ENCODE data around the gene GGPS1.
"Not testable (repeated sequence)": the region's sequence is repeated elsewhere in the genome, so short reads cannot be mapped to it uniquely, and the experiment has no call there.

GGPS1 gene

DNA sequence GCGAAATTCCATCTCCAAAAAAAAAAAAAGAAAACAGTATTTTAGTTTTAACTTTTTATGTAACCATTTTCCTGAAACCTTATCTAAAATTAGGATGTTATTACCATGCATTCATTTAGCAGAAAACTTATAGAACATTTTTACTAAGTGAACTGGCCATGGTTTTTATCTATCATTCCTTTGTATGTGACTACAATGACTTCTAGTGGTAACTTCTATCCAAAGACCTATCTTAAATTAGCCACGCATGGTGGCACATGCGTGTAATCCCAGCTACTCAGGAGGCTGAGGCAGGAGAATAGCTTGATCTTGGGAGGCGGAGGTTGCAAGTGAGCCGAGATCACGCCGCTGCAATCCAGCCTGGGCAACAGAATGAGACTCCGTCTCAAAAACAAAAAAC lies 11.4 kb downstream of the GGPS1 start:
- DNase-seq (ENCODE audit: low read depth, low spot score) = no peak

DNA sequence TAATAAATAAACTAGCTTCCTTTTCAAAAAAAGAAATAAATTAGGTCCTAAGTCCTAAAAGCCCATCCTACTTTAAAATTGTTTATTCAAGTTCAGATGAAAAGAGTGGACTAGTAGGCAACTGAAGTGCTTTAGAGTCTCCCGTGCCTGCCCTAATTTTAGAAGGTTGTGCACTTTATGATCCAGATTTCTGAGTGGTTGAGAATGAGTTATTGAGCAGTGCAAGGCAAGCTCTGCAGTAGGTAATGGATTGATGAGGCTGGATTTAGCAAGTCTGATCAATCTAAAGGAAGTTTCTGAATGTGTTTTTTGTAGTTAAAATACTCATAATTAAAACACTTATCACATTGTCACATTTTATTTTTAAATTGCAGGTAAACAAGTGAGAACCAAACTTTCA lies 13.0 kb downstream of the GGPS1 start:
- DNase-seq (ENCODE audit: low read depth, low spot score) = no peak

DNA sequence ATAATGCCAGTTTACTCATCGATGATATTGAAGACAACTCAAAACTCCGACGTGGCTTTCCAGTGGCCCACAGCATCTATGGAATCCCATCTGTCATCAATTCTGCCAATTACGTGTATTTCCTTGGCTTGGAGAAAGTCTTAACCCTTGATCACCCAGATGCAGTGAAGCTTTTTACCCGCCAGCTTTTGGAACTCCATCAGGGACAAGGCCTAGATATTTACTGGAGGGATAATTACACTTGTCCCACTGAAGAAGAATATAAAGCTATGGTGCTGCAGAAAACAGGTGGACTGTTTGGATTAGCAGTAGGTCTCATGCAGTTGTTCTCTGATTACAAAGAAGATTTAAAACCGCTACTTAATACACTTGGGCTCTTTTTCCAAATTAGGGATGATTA lies 13.7 kb downstream of the GGPS1 start:
- no peak for DNase-seq (ENCODE audit: low read depth, low spot score)

DNA sequence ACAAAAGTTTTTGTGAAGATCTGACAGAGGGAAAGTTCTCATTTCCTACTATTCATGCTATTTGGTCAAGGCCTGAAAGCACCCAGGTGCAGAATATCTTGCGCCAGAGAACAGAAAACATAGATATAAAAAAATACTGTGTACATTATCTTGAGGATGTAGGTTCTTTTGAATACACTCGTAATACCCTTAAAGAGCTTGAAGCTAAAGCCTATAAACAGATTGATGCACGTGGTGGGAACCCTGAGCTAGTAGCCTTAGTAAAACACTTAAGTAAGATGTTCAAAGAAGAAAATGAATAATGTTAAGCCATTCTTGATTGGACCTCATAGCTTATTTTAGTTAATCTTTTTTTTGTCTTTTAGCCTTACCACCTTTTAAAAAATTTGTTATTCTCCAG lies 14.1 kb downstream of the GGPS1 start:
- DNase-seq (ENCODE audit: low read depth, low spot score) = no peak

DNA sequence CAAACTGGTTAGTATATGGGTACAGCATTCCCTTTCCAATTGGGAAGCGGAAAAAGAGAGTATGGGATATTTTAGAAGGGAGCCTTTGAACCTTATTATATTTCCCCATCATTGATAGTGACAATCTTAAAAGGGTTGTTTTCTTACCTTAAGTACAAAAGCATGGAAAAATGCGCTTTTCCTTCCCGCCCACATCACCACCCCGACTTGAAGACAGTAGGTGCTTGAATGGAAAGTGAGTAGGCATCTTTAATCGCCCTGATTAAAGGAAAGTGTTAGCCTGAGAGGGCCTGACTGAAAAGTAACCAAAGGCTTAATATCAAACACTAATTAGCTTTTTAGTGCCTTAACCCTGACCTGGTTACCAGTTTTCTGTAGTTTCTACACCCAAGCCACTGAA lies 15.4 kb downstream of the GGPS1 start:
- DNase-seq (ENCODE audit: low read depth, low spot score) = no peak

DNA sequence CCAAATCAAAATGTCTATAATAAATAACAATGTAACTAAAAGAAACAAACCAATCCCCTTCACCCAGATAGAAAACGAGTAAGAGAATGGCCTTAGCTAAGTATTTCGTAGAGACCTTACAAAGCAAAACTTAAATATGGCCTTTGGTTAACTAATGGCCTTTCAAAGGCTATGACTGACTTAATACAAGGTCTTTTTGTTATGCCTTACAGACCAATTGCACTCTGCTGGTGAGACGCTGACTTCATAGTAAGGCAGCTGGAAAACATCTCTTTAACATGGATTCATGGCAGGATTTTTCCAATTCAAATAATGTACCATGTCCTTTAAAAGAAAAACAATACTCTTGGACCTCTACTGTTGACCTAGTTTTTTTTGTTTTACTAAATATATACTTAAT lies 23.1 kb downstream of the GGPS1 start:
- no peak for DNase-seq (ENCODE audit: low read depth, low spot score)

DNA sequence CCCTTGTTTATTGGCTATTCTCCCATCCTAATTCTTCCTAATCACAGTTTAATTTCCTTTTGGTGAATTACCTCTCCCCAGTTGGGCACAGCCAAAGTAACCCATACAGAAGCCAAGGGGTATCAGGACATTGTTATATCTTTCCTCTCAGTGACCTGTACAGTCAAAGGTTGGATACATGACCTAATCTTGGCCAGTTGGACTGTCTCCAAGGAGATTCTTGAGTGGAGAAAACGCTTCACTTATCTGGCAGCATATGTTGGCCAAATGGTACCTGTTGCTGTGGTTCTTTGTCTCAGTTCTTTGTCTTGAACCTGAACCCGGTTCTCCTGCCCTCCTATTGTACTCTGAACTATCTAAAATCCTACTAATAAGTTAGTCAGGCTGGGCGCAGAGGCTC lies 23.5 kb downstream of the GGPS1 start:
- DNase-seq (ENCODE audit: low read depth, low spot score) = no peak

DNA sequence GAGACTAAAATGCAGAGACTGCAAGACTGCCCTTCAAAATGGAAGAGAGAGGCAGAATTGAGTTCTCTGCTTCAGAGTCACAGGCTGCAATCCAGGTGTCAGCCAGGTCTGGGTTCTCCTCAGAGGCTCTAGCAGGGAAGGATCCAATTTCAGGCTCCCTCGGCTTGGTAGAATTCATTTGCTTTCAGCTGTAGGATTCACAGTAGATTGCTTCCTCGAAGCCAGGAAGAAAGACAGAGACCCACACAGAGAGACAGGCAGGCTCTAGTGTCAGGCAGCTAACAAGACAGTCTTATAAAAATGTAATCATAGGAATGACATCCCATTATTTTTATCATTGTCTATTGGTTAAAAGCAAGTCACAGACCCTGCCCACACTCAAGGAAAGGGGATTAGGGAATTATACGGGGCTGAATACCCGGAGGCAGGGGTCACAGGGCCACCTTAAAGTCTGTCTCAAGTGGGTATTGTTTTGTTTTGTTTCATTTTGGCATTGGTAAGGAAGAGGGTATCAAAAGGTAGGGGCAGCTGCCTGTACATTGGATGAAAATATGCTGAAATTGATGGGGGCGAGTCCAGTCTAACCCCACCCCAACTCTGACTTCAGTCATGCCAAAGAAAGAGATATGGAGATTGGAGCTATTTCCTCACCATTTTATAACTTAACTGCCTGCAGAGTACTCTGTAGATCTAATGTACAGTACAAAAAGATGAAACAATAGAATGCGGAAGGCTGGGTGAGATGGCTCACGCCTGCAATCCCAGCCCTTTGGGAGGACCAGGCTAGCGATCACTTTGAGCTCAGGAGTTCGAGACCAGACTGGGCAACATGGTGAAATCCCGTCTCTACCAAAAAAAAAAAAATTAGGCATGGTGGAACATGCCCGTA lies 29.4 kb downstream of the GGPS1 start:
- no peak for DNase-seq (ENCODE audit: low read depth, low spot score)

DNA sequence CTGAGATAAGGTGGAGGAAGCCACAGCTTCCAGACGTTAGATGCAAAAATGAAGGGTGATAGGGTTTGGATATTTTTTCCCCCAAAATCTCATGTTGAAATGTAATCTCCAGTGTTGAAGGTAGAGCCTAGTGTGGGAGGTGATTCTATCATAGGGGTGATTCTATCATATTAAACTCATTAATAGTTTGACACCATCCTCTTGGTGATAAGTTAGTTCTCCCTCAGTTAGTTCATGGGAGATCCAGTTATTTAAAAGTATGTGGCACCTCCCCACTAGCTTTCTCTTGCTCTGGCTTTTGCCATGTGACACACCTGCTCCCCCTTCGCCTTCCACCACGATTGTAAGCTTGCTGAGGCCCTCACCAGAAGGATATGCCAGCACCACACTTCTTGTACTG lies 30.5 kb downstream of the GGPS1 start:
- no peak for DNase-seq (ENCODE audit: low read depth, low spot score)

DNA sequence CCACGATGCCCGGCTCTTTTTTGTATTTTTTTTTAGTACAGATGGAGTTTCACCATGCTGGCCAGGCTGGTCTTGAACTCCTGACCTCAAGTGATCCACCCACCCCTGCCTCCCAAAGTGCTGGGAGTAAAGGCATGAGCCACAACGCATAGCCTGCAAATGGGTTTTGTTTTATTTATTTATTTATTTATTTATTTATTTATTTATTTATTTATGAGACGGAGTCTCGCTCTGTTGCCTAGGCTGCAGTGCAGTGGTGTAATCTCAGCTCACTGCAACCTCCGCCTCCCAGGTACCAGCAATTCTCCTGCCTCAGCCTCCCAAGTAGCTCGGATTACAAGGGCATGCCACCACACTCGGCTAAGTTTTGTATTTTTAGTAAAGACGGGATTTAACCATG lies 35.8 kb downstream of the GGPS1 start:
- DNase-seq (ENCODE audit: low read depth, low spot score) = not testable (repeated sequence)

DNA sequence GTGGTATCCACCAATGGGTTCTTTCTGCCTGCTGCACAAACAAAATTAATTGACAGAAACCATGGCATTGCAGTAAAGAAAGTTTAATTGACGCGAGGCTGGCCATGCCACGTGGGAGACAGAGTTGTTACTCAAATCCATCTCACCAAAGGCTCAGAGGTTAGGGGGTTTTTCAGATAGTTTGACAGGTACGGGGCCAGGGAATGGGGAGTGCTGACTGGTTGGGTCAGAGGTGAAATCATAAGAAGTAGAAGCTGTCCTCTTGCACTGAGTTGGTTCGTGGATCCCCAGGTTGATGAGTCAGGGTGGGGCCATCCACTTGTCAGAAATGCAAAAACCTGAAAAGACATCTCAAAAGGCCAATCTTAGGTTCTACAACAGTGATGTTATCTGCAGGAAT lies 37.9 kb downstream of the GGPS1 start:
- DNase-seq (ENCODE audit: low read depth, low spot score) = no peak

DNA sequence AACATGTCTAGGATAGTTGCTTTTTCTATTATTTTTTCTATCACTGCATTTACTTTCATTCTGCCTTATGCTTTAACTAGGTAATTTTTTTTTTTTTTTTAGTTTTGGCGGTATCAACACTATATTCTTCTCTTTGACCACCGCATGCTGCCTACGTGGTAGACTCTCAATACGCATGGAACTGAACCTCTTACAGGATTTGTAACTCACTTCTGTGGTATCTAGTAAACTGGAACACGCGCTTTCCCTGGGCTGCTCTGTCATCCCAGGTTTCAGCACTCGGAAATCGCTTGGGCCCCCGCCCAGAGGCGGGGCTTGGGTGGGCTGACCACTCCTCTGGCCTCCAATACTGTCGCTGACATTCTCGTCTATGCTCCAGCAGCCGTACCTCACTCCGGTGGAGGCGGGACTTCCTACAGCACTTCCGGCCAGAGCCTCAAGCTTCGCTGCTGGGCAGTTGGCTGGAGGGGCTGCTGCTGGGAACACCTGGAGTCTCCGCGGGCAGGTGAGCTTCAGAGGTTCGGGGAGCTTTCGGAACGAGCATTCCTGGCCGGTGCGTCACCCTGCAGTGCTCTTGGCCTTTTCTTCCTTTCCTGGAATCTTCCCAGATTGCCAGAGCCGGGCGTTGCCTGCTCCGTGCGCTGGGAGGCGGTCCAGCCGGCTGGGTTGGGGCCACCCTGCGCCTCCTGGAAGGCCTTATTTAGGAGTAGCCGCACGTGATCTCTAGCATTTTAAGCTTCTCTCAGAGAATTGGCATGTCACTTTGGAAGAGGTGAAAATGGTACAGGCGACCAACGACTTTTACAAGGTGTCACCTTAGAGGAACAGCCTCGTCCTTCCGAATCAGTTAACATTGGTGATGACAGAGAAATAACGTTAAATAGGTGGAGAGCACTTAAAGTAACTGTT lies 38.9 kb downstream of the GGPS1 start, which contains the start of gene TBCE:
TBCE (plus strand) TSS at position 428 of the 909 bp plus-strand sequence. CDS start 12,623 bp downstream, outside the sequence.
- peak; percentile 99 for DNase-seq (ENCODE audit: low read depth, low spot score)

DNA sequence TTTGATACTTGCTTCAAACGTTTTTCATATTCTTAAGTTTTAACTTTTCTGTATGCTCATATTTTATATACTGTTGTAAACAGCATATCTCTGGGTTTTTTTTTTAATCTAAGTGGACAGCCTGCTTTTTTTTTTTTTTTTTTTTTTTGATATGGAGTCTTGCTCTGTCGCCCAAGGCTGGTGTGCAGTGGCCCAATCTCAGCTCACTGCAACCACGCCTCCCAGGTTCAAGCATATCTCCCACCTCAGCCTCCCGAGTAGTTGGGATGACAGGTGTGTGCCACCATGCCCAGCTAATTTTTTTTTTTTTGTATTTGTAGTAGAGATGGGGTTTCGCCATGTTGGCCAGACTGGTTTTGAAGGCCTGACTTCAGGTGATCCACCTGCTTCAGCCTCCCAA lies 40.1 kb downstream of the GGPS1 start:
- no peak for DNase-seq (ENCODE audit: low read depth, low spot score)

DNA sequence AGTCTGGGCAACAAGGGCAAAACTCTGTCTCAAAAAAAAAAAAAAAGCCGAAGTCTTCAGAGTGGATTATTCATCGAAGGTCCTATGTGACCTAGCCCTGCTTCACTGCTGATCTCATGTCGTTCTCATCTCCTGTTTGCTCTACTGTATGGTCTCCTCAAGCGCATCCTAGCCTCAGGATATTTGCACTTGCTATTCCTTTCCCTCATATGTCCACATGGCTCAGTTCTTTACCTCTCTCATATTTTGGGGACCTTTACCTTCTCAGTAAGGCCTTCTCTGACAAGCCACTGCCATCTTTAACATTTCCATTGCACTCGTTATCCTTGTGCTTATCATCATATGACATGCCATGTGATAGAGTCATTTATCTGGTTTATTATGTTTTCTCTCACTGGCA lies 41.4 kb downstream of the GGPS1 start:
- no peak for DNase-seq (ENCODE audit: low read depth, low spot score)

DNA sequence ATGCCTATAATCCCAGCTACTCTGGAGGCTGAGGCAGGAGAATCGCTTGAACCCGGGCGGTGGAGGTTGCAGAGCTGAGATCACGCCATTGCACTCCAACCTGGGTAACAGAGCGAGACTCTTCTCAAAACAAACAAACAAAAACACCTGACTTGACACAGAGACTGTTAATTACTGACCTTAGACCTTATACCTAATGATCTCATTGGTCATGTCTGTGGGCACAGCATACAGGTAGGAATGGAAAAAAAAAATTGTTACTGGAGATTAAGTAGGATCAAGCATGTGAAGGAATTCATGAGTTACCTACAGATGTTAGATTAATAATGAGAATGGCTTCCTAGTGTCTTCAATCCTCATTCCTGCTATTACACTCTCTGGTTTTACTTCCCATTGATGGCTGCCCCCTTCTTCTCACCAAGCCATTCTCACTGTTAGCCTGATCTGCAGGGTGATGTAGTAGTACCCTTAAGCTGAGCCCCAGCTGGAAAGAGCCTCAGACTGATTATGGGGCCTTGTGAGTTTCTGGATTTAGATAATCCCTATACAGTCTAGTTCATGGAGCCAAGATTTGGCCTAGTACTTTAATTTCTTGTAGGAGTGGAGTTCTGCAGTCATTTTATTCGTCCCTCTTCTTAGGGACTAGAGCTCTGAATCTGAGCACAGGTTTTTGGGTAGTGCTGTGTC lies 47.7 kb downstream of the GGPS1 start:
- no peak for DNase-seq (ENCODE audit: low read depth, low spot score)

DNA sequence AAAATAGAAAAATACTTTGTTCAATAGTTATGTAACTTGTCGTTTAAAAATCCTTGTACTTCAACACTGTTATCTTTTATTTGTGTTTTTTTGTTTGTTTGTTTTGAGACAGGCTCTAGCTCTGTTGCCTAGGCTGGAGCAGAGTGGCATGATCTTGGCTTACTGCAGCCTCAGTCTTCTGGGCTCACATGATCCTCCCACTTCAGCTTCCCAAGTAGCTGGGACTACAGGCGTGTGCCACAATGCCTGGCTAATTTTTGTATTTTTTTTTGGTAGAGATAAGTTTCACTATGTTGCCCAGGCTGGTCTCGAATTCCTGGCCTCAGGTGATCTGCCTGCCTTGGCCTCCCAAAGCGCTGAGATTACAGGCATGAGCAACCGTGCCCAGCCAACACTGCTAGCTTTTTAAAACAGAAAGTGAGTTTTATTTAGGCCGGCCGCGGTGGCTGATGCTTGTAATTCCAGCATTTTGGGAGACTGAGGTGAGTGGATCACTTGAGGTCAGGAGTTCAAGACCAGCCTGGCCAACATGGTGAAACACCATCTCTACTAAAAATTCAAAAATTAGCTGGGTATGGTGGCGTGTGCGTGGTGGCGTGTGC lies 49.9 kb downstream of the GGPS1 start:
- DNase-seq (ENCODE audit: low read depth, low spot score) = not testable (repeated sequence)

DNA sequence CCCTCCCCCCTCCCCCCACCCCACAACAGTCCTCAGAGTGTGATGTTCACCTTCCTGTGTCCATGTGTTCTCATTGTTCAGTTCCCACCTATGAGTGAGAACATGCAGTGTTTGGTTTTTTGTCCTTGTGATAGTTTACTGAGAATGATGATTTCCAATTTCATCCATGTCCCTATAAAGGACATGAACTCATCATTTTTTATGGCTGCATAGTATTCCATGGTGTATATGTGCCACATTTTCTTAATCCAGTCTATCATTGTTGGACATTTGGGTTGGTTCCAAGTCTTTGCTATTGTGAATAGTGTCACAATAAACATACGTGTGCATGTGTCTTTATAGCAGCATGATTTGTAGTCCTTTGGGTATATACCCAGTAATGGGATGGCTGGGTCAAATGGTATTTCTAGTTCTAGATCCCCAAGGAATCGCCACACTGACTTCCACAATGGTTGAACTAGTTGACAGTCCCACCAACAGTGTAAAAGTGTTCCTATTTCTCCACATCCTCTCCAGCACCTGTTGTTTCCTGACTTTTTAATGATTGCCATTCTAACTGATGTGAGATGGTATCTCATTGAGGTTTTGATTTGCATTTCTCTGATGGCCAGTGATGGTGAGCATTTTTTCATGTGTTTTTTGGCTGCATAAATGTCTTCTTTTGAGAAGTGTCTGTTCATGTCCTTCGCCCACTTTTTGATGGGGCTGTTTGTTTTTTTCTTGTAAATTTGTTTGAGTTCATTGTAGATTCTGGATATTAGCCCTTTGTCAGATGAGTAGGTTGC lies 53.8 kb downstream of the GGPS1 start:
- DNase-seq (ENCODE audit: low read depth, low spot score) = not testable (repeated sequence)

DNA sequence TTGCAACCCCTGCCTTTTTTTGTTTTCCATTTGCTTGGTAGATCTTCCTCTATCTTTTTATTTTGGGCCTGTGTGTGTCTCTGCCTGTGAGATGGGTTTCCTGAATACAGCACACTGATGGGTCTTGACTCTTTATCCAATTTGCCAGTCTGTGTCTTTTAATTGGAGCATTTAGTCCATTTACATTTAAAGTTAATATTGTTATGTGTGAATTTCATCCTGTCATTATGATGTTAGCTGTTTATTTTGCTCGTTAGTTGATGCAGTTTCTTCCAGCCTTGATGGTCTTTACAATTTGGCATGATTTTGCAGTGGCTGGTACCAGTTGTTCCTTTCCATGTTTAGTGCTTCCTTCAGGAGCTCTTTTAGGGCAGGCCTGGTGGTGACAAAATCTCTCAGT lies 57.3 kb downstream of the GGPS1 start:
- not testable (repeated sequence) for DNase-seq (ENCODE audit: low read depth, low spot score)

DNA sequence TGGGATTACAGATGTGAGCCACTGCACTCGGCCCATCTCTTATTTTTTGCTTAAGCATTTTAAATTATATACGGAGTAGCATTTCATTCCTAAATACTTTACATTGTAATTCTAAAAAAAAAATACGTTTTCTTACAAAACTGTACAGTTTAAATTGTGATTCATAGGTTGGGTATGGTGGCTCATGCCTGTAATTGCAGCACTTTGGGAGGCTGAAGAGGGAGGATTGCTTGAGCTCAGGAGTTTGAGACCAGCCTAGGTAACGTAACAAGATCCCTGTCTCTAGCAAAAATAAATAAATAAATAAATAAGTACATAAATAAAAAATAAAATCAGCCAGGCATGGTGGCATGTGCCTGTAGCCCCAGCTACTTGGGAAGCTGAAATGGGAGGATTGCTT lies 63.5 kb downstream of the GGPS1 start:
- no peak for DNase-seq (ENCODE audit: low read depth, low spot score)
